H1 (cell line): ENCODE measurements around the gene SHC1. TPM values are rescaled to one million over a fixed set of nuclear protein-coding genes. Genes with fewer than 3 reads are reported as not detected.
A peak's percentile ranks its signal among the peaks of the same experiment; 100 is the strongest.

ENCODE experiments used
- CTCF ChIA-PET: fragments of 300-600 bp; sonication (Branson Sonifier 250); formaldehyde crosslinking; loops from one replicate; lab custom pipeline; 2021; ENCODE audit not compliant: partially characterized antibody; lab: Charles Lee
- POLR2A ChIA-PET: fragments of 300-600 bp; sonication (Branson Sonifier 250); formaldehyde crosslinking; loops from one replicate; lab custom pipeline; 2021; ENCODE audit warnings: inconsistent platforms; ENCODE audit not compliant: partially characterized antibody; lab: Charles Lee
- DNase-seq, 2 experiments: peaks; one replicate each; pipeline versions ENCODE4 v3.0.0 to v3.0.0-alpha.2; 2010 to 2022; ENCODE audit warnings: low spot score in 2 of 2, low read depth in 1 of 2, mixed read lengths in 1 of 2
- FAIRE-seq: peaks from 2 replicates; lab custom pipeline; 2011; peaks lifted over from hg19 to GRCh38; lab: Jason Lieb, UNC
- H2AFZ ChIP-seq: 2 replicates; pipeline ENCODE4 v1.8.1; 2012; ENCODE audit warnings: low read length, inconsistent platforms
- H2AK5ac ChIP-seq: 2 replicates; pipeline ENCODE4 v1.6.1; 2013; ENCODE audit warnings: low read depth, low read length
- H2BK120ac ChIP-seq: replicated peaks from 2 replicates; pipeline ENCODE3; 2013; ENCODE audit warnings: low read depth, low read length, inconsistent platforms
- H2BK12ac ChIP-seq: 2 replicates; pipeline ENCODE4 v1.6.1; 2013; ENCODE audit warnings: low read depth, low read length
- H2BK15ac ChIP-seq: 2 replicates; pipeline ENCODE4 v1.6.1; 2013; ENCODE audit warnings: low read length
- H2BK20ac ChIP-seq: 2 replicates; pipeline ENCODE4 v1.6.1; 2013; ENCODE audit warnings: low read length
- H2BK5ac ChIP-seq: 2 replicates; pipeline ENCODE4 v1.6.1; 2013; ENCODE audit warnings: low read depth, low read length
- H3K14ac ChIP-seq: 2 replicates; pipeline ENCODE4 v1.6.1; 2013; ENCODE audit warnings: inconsistent platforms; ENCODE audit not compliant: insufficient read length
- H3K18ac ChIP-seq: 2 replicates; pipeline ENCODE4 v1.6.1; 2013; ENCODE audit warnings: low read length; ENCODE audit errors: extremely low read depth
- H3K23ac ChIP-seq: 2 replicates; pipeline ENCODE4 v1.6.1; 2013; ENCODE audit warnings: inconsistent platforms; ENCODE audit not compliant: insufficient read length
- H3K23me2 ChIP-seq: 2 replicates; pipeline ENCODE4 v1.6.1; 2013; ENCODE audit warnings: low read depth, low read length
- H3K27ac ChIP-seq: 2 replicates; pipeline ENCODE4 v1.6.1; 2011; ENCODE audit warnings: low read depth, low read length, inconsistent platforms
- H3K27me3 ChIP-seq, 4 experiments: replicated peaks in 1 of 4; 1 replicate in 1 of 4; 2 replicates in 3 of 4; pipeline versions ENCODE4 v1.6.1 to v1.8.1; 2011 to 2013; ENCODE audit warnings: low read length in 3 of 4, mild to moderate bottlenecking in 3 of 4, inconsistent platforms in 2 of 4, mixed read lengths in 2 of 4, moderate library complexity in 1 of 4; ENCODE audit not compliant: control insufficient read depth in 3 of 4, insufficient read depth in 3 of 4; ENCODE audit errors: extremely low read depth in 1 of 4
- H3K36me3 ChIP-seq, 4 experiments: 2 replicates each; pipeline versions ENCODE4 v1.6.1 to v1.8.1; 2011 to 2013; ENCODE audit warnings: mild to moderate bottlenecking in 4 of 4, low read length in 3 of 4, moderate library complexity in 2 of 4, control low read depth in 1 of 4, inconsistent platforms in 1 of 4; ENCODE audit not compliant: insufficient read depth in 4 of 4, control insufficient read depth in 2 of 4
- H3K4ac ChIP-seq: replicated peaks from 2 replicates; pipeline ENCODE3; 2013; ENCODE audit warnings: low read length, low read depth, mixed read lengths, inconsistent platforms; ENCODE audit not compliant: insufficient read length
- H3K4me1 ChIP-seq, 4 experiments: replicated peaks in 1 of 4; 1 replicate in 1 of 4; 2 replicates in 3 of 4; pipeline versions ENCODE4 v1.6.1 to v1.8.1; 2011 to 2013; ENCODE audit warnings: low read length in 3 of 4, inconsistent platforms in 2 of 4, mixed read lengths in 1 of 4; ENCODE audit not compliant: insufficient read depth in 4 of 4, control insufficient read depth in 3 of 4
- H3K4me2 ChIP-seq, 2 experiments: 2 replicates each; pipeline versions ENCODE4 v1.6.1 to v1.8.1; 2011 to 2013; ENCODE audit warnings: low read depth in 2 of 2, low read length in 2 of 2, control low read depth in 1 of 2, inconsistent platforms in 1 of 2, mild to moderate bottlenecking in 1 of 2; ENCODE audit not compliant: insufficient read depth in 1 of 2
- H3K4me3 ChIP-seq, 4 experiments: fragments of 200-600, 300-600 bp in 1 of 4; sonication (generic), shearing (Covaris generic), sonication (Bioruptor Twin) in 1 of 4; 2 replicates each; pipeline versions ENCODE4 v1.5.1 to v1.8.1; 2011 to 2016; ENCODE audit warnings: low read length in 4 of 4, low read depth in 3 of 4, control low read depth in 2 of 4, inconsistent platforms in 2 of 4, mild to moderate bottlenecking in 2 of 4, mixed read lengths in 1 of 4, moderate library complexity in 1 of 4; ENCODE audit not compliant: insufficient read depth in 2 of 4; ENCODE audit errors: extremely low read depth in 1 of 4
- H3K56ac ChIP-seq: replicated peaks from 2 replicates; pipeline ENCODE3; 2013; ENCODE audit warnings: low read depth, mild to moderate bottlenecking, mixed read lengths, low read length, inconsistent platforms; ENCODE audit not compliant: insufficient read length
- H3K79me1 ChIP-seq: 2 replicates; pipeline ENCODE4 v1.6.1; 2013; ENCODE audit warnings: low read depth, low read length, control low read depth
- H3K79me2 ChIP-seq, 2 experiments: 2 replicates each; pipeline versions ENCODE4 v1.6.1 to v1.8.1; 2012 to 2013; ENCODE audit warnings: low read length in 2 of 2, mild to moderate bottlenecking in 2 of 2, inconsistent platforms in 1 of 2; ENCODE audit not compliant: insufficient read depth in 2 of 2, control insufficient read depth in 1 of 2
- H3K9ac ChIP-seq, 4 experiments: replicated peaks in 1 of 4; 1 replicate in 1 of 4; 2 replicates in 3 of 4; pipeline versions ENCODE4 v1.6.1 to v1.8.1; 2011 to 2013; ENCODE audit warnings: low read depth in 3 of 4, low read length in 3 of 4, control low read depth in 2 of 4, mild to moderate bottlenecking in 2 of 4, moderate library complexity in 2 of 4, inconsistent platforms in 1 of 4; ENCODE audit errors: extremely low read depth in 1 of 4
- H3K9me3 ChIP-seq, 2 experiments: 2 replicates each; pipeline versions ENCODE4 v1.6.1 to v1.8.1; 2012 to 2013; ENCODE audit warnings: mild to moderate bottlenecking in 2 of 2, moderate library complexity in 2 of 2, control low read depth in 1 of 2, inconsistent platforms in 1 of 2, low read depth in 1 of 2, low read length in 1 of 2, mixed read lengths in 1 of 2; ENCODE audit not compliant: insufficient read depth in 2 of 2
- H4K20me1 ChIP-seq, 2 experiments: replicated peaks in 1 of 2; 2 replicates each; pipeline versions ENCODE3 to v1.8.1; 2011 to 2013; ENCODE audit warnings: inconsistent platforms in 2 of 2, low read length in 2 of 2, mild to moderate bottlenecking in 1 of 2; ENCODE audit not compliant: insufficient read depth in 2 of 2, control insufficient read depth in 1 of 2
- H4K5ac ChIP-seq: 2 replicates; pipeline ENCODE4 v1.6.1; 2013; ENCODE audit warnings: low read length, low read depth, mixed read lengths, inconsistent platforms; ENCODE audit not compliant: insufficient read length
- H4K8ac ChIP-seq: 2 replicates; pipeline ENCODE4 v1.8.0; 2013; ENCODE audit warnings: mild to moderate bottlenecking, moderate library complexity, low read length, inconsistent platforms; ENCODE audit not compliant: insufficient read depth; ENCODE audit errors: extremely low read depth
- H4K91ac ChIP-seq: replicated peaks from 2 replicates; pipeline ENCODE3; 2013; ENCODE audit warnings: low read length, mixed read lengths, inconsistent platforms; ENCODE audit not compliant: insufficient read length
- CTCF ChIP-seq, 3 experiments: IDR thresholded peaks; 1 replicate in 2 of 3; 2 replicates in 1 of 3; pipeline versions ENCODE4 v1.5.1 to v1.6.1; 2011; ENCODE audit warnings: low read length in 3 of 3, mild to moderate bottlenecking in 3 of 3, inconsistent platforms in 2 of 3, low read depth in 1 of 3, moderate library complexity in 1 of 3; ENCODE audit not compliant: insufficient read depth in 1 of 3; ENCODE audit errors: control extremely low read depth in 1 of 3
- KDM4A ChIP-seq: IDR thresholded peaks from one replicate; pipeline ENCODE4 v1.7.1; 2012; ENCODE audit warnings: low read depth, mild to moderate bottlenecking, moderate library complexity, low read length, inconsistent platforms; ENCODE audit not compliant: severe bottlenecking
- RAD21 ChIP-seq, 2 experiments: IDR thresholded peaks in 1 of 2; conservative IDR thresholded peaks in 1 of 2; 2 replicates each; pipeline ENCODE4 v1.6.1; 2011; ENCODE audit warnings: low read depth in 2 of 2, low read length in 2 of 2, improper control_type of control experiment in 1 of 2, inconsistent platforms in 1 of 2, mild to moderate bottlenecking in 1 of 2, moderate library complexity in 1 of 2
- WGBS, 2 experiments: shearing (Covaris generic) in 1 of 2; methylation state at CpG; one replicate each; pipeline versions ENCODE4 v1.1.6 to v1.1.7; 2013 to 2015; ENCODE audit warnings: low lambda C conversion rate in 2 of 2, mixed read lengths in 2 of 2, inconsistent platforms in 1 of 2, low coverage in 1 of 2, missing lambda C conversion rate in 1 of 2; ENCODE audit not compliant: insufficient replicate concordance in 2 of 2, insufficient coverage in 1 of 2, insufficient read length in 1 of 2; ENCODE audit errors: extremely low coverage in 1 of 2, missing lambda C conversion rate in 1 of 2; 5-methylcytosine and 5-hydroxymethylcytosine counted together
- polyA plus RNA-seq, 7 experiments: library from polyadenylated mRNA; depleted of rRNA in 3 of 7; stranded (reverse) in 5 of 7; unstranded in 2 of 7; fragments of >200 nt in 5 of 7; fragments of 200-250 nt in 2 of 7; gene quantifications; 1 replicate in 5 of 7; 2 replicates in 1 of 7; 4 replicates in 1 of 7; pipeline versions ENCODE4 v1.2.1 to v1.2.3, GENCODE V29; 2011 to 2013; ENCODE audit warnings: missing spikeins in 2 of 7, mixed read lengths in 2 of 7
- total RNA-seq: library from RNA; stranded (reverse); fragmentation: NEBNext Ultra II Directional; extraction: Animal tissue kit (Norgen Biotek cat#: 25700); gene quantifications from 2 replicates; pipeline ENCODE4 v1.2.1, GENCODE V29; 2021

Gene SHC1
- total and polyA plus RNA-seq, 2 of the 8 experiments (the other 6 are each of a cell fraction or from before 2014, with no cell fraction given): 177 to 212 TPM

- H3K79me1 ChIP-seq: no peaks in the 10 kb centered on the region
- H3K4me3 ChIP-seq: peak overlapping the region in 1 of 4 experiments; percentile 68; a peak in 1 of 8 replicates
- peak; percentile 19 to 37; a peak in 3 of 4 replicates for TF ChIP-seq RAD21 (IDR thresholded peaks at IDR 0.05 in 1 of 2, conservative IDR thresholded peaks at IDR 0.05 in 1 of 2; ENCODE audit: low read depth in 2 of 2, low read length in 2 of 2)
- TF ChIP-seq KDM4A: no peak
- peak in 2 of 3 experiments; percentile 32 to 44; a peak in 3 of 4 replicates for TF ChIP-seq CTCF (IDR thresholded peaks at IDR 0.05; ENCODE audit: control extremely low read depth in 1 of 3, insufficient read depth in 1 of 3, low read depth in 1 of 3, low read length in 3 of 3)
- no peak overlapping the region for H3K18ac ChIP-seq
- H2BK5ac ChIP-seq: no peak overlapping the region
- H3K27me3 ChIP-seq: no peaks in the 10 kb centered on the region
- H3K79me2 ChIP-seq: peaks cover 0 to 6% of the 10 kb centered on the region in 2 experiments; a peak in 2 of 4 replicates
- no peak overlapping the region for H4K91ac ChIP-seq
- H3K4me1 ChIP-seq: peaks cover 0 to 6% (median under 1%) of the 10 kb centered on the region in 4 experiments; a peak in 3 of 7 replicates
- H4K8ac ChIP-seq: no peak overlapping the region
- no peaks in the 10 kb centered on the region for H3K36me3 ChIP-seq
- no peak overlapping the region for H3K23ac ChIP-seq
- WGBS, 2 experiments: 92% methylated on average over 12 of the region's 16 CpGs; no CpG with 5 or more reads in 1 of the 2 experiments
- peak overlapping the region in 1 of 2 experiments; percentile 79; a peak in 1 of 4 replicates for H3K4me2 ChIP-seq
- H3K56ac ChIP-seq: no peak overlapping the region
- H3K23me2 ChIP-seq: peaks cover 15% of the 10 kb centered on the region; the same call in 1 of the 2 replicates
- H3K9ac ChIP-seq: no peak overlapping the region
- no peaks in the 10 kb centered on the region for H3K9me3 ChIP-seq
- FAIRE-seq (no peak), DNase-seq (no peak)
- no peak overlapping the region for H3K14ac ChIP-seq
- CTCF ChIA-PET: interaction anchor here (0.7 to 14.0 kb wide), 15 partner anchors 16 to 113 kb away, joined by 3 to 334 read pairs (median 10); partner anchors contain the start of genes ADAM15, CKS1B, EFNA4 and FLAD1
- no peak overlapping the region for H4K5ac ChIP-seq
- H2AK5ac ChIP-seq: no peak overlapping the region
- POLR2A ChIA-PET: interaction anchor here (0.7 to 42.8 kb wide), 4 partner anchors 9 to 204 kb away, joined by 3 to 702 read pairs (median 334); partner anchors contain the start of genes CKS1B, FLAD1, PBXIP1 and PYGO2
- H2BK12ac ChIP-seq: peak overlapping the region; percentile 84; the same call in 1 of the 2 replicates
- no peak overlapping the region for H2BK120ac ChIP-seq
- H3K27ac ChIP-seq: no peak overlapping the region
- no peaks in the 10 kb centered on the region for H4K20me1 ChIP-seq
- H3K4ac ChIP-seq: no peak overlapping the region
- H2AFZ ChIP-seq: no peak overlapping the region
- H2BK20ac ChIP-seq: no peak overlapping the region
- H2BK15ac ChIP-seq: no peak overlapping the region
These were observed 27.7 kb upstream of the SHC1 start for GRCh38 chr1:154998201-154998780.
